HepG2 (cell line): ENCODE data around the gene ETFB.
"Not testable (repeated sequence)": the region's sequence is repeated elsewhere in the genome, so short reads cannot be mapped to it uniquely, and the experiment has no call there.

Experiments used
- HNRNPH1 ChIP-seq: fragments of 200-400 bp; formaldehyde crosslinking; optimal IDR thresholded peaks from 2 replicates; pipeline ENCODE3; 2017; ENCODE audit warnings: mild to moderate bottlenecking, low read depth, low read length
- POLR2A ChIP-seq, 2 experiments: IDR thresholded peaks; 2 replicates each; pipeline ENCODE4 v1.6.1; 2011; ENCODE audit warnings: low read depth in 2 of 2, low read length in 2 of 2, mild to moderate bottlenecking in 1 of 2, moderate library complexity in 1 of 2; ENCODE audit not compliant: insufficient read depth in 1 of 2
- RFX5 ChIP-seq: IDR thresholded peaks from 2 replicates; pipeline ENCODE4 v1.6.1; 2011; ENCODE audit warnings: low read depth, low read length, improper control_type of control experiment
- TP53 ChIP-seq: sonication (generic); formaldehyde crosslinking; conservative IDR thresholded peaks from 2 replicates; pipeline ENCODE4 v1.4.0; 2020; ENCODE audit warnings: missing genetic modification reagents
- ZNF329 ChIP-seq: sonication (generic); formaldehyde crosslinking; IDR thresholded peaks from 2 replicates; pipeline ENCODE4 v1.9.0; 2021; ENCODE audit warnings: low read depth, mild to moderate bottlenecking, missing genetic modification reagents
- TF ChIP-seq, protein P1 (sequence below): sonication (generic); formaldehyde crosslinking; IDR thresholded peaks from 2 replicates; pipeline ENCODE4 v1.5.0; 2020; ENCODE audit warnings: mild to moderate bottlenecking, missing genetic modification reagents, moderate library complexity
- TF ChIP-seq, protein P2 (sequence below): conservative IDR thresholded peaks from 2 replicates; pipeline ENCODE4 v1.6.1; 2018; ENCODE audit warnings: missing genetic modification reagents

- TF ChIP-seq, protein P1, sequence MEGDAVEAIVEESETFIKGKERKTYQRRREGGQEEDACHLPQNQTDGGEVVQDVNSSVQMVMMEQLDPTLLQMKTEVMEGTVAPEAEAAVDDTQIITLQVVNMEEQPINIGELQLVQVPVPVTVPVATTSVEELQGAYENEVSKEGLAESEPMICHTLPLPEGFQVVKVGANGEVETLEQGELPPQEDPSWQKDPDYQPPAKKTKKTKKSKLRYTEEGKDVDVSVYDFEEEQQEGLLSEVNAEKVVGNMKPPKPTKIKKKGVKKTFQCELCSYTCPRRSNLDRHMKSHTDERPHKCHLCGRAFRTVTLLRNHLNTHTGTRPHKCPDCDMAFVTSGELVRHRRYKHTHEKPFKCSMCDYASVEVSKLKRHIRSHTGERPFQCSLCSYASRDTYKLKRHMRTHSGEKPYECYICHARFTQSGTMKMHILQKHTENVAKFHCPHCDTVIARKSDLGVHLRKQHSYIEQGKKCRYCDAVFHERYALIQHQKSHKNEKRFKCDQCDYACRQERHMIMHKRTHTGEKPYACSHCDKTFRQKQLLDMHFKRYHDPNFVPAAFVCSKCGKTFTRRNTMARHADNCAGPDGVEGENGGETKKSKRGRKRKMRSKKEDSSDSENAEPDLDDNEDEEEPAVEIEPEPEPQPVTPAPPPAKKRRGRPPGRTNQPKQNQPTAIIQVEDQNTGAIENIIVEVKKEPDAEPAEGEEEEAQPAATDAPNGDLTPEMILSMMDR (CRISPR knock-in tag), result not testable (repeated sequence)
- not testable (repeated sequence) for TF ChIP-seq HNRNPH1; TP53; RFX5; POLR2A (IDR thresholded peaks at IDR 0.05; ENCODE audit: insufficient read depth in 1 of 2, low read depth in 2 of 2, low read length in 2 of 2); ZNF329
- TF ChIP-seq, protein P2, sequence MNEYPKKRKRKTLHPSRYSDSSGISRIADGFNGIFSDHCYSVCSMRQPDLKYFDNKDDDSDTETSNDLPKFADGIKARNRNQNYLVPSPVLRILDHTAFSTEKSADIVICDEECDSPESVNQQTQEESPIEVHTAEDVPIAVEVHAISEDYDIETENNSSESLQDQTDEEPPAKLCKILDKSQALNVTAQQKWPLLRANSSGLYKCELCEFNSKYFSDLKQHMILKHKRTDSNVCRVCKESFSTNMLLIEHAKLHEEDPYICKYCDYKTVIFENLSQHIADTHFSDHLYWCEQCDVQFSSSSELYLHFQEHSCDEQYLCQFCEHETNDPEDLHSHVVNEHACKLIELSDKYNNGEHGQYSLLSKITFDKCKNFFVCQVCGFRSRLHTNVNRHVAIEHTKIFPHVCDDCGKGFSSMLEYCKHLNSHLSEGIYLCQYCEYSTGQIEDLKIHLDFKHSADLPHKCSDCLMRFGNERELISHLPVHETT (CRISPR knock-in tag), result not testable (repeated sequence)
Measured at GRCh38 chr19:51399936-51400335, 33.7 kb upstream of the ETFB start.
